ENCODE measurements around the gene RAP1GAP2.
"Not testable (repeated sequence)": the region's sequence is repeated elsewhere in the genome, so short reads cannot be mapped to it uniquely, and the experiment has no call there.

Gene RAP1GAP2

GRCh38 chr17:2889256-2889655, 93.0 kb downstream of the RAP1GAP2 start:
- DNase-seq = no peak

GRCh38 chr17:2890778-2891177, 94.5 kb downstream of the RAP1GAP2 start:
- not testable (repeated sequence) for DNase-seq

GRCh38 chr17:2892305-2892971, 96.2 kb downstream of the RAP1GAP2 start:
- DNase-seq = no peak

GRCh38 chr17:2893422-2893914, 97.2 kb downstream of the RAP1GAP2 start:
- DNase-seq = no peak

GRCh38 chr17:2894782-2895181, 98.5 kb downstream of the RAP1GAP2 start:
- DNase-seq = no peak

GRCh38 chr17:2897605-2898004, 101.4 kb downstream of the RAP1GAP2 start:
- no peak for DNase-seq

GRCh38 chr17:2898255-2898926, 102.2 kb downstream of the RAP1GAP2 start:
- no peak for DNase-seq

GRCh38 chr17:2899906-2900305, 103.7 kb downstream of the RAP1GAP2 start:
- DNase-seq = no peak

- no peak for DNase-seq
Measured at GRCh38 chr17:2900842-2901241, 104.6 kb downstream of the RAP1GAP2 start.

- DNase-seq = no peak
Measured at GRCh38 chr17:2901582-2901981, 105.3 kb downstream of the RAP1GAP2 start.

GRCh38 chr17:2902546-2902945, 106.3 kb downstream of the RAP1GAP2 start:
- no peak for DNase-seq

- no peak for DNase-seq
Measured at GRCh38 chr17:2903193-2903974, 107.1 kb downstream of the RAP1GAP2 start.

- DNase-seq = no peak
Measured at GRCh38 chr17:2904135-2904534, 107.9 kb downstream of the RAP1GAP2 start.

- DNase-seq = no peak
Measured at GRCh38 chr17:2905269-2905668, 109.0 kb downstream of the RAP1GAP2 start.

- DNase-seq = no peak
Measured at GRCh38 chr17:2905696-2906501, 109.7 kb downstream of the RAP1GAP2 start.

GRCh38 chr17:2906901-2907300, 110.7 kb downstream of the RAP1GAP2 start:
- DNase-seq = no peak

GRCh38 chr17:2909175-2909845, 113.1 kb downstream of the RAP1GAP2 start:
- no peak for DNase-seq

GRCh38 chr17:2909846-2910234, 113.6 kb downstream of the RAP1GAP2 start:
- no peak for DNase-seq

GRCh38 chr17:2911035-2911754, 115.0 kb downstream of the RAP1GAP2 start:
- no peak for DNase-seq

- DNase-seq = no peak
Measured at GRCh38 chr17:2911755-2912111, 115.5 kb downstream of the RAP1GAP2 start.

GRCh38 chr17:2912754-2913153, 116.5 kb downstream of the RAP1GAP2 start:
- DNase-seq = no peak

GRCh38 chr17:2916461-2916860, 120.2 kb downstream of the RAP1GAP2 start:
- no peak for DNase-seq
